Breast epithelium (tissue), 4 donors: Measurements from ENCODE around the gene GIPC1. TPM values are rescaled to one million over a fixed set of nuclear protein-coding genes. Genes with fewer than 3 reads are reported as not detected.
"Not testable (repeated sequence)": the region's sequence is repeated elsewhere in the genome, so short reads cannot be mapped to it uniquely, and the experiment has no call there.

Experiments
- DNase-seq, 2 donors: peaks; one replicate each; pipeline ENCODE4 v3.0.0-alpha.2; 2019; ENCODE audit warnings: low spot score in 2 of 2
- H3K27ac ChIP-seq, 2 donors: fragments of 200-600 bp; sonication (generic) in 1 of 2; one replicate each; pipeline ENCODE4 v1.5.1; 2016 to 2019; ENCODE audit warnings: mild to moderate bottlenecking in 1 of 2
- H3K27me3 ChIP-seq, 2 donors: fragments of 200-600 bp; sonication (generic) in 1 of 2; one replicate each; pipeline versions ENCODE4 v1.5.1 to v1.6.0; 2017 to 2019; ENCODE audit warnings: control low read depth in 1 of 2, mild to moderate bottlenecking in 1 of 2
- H3K36me3 ChIP-seq: fragments of 200-600 bp; one replicate; pipeline ENCODE4 v1.5.1; 2019
- H3K4me1 ChIP-seq, 2 donors: fragments of 200-600 bp; sonication (generic); one replicate each; pipeline ENCODE4 v1.5.1; 2016 to 2019; ENCODE audit warnings: control low read depth in 1 of 2
- H3K4me3 ChIP-seq, 3 donors: fragments of 200-600 bp; sonication (generic); 1 replicate in 2 of 3; 2 replicates in 1 of 3; pipeline ENCODE4 v1.5.1; 2016 to 2019; ENCODE audit warnings: mild to moderate bottlenecking in 3 of 3, moderate library complexity in 2 of 3
- H3K9me3 ChIP-seq, 2 donors: fragments of 200-600 bp; sonication (generic) in 1 of 2; one replicate each; pipeline ENCODE4 v1.5.1; 2016 to 2019; ENCODE audit warnings: control low read depth in 1 of 2
- CTCF ChIP-seq, 3 donors: fragments of 450-650 bp; IDR thresholded peaks; one replicate each; pipeline ENCODE4 v1.5.1; 2016 to 2017; ENCODE audit warnings: antibody characterized with exemption in 3 of 3, mild to moderate bottlenecking in 3 of 3, moderate library complexity in 3 of 3
- POLR2A ChIP-seq: fragments of 450-650 bp; IDR thresholded peaks from one replicate; pipeline ENCODE4 v1.6.1; 2016; ENCODE audit warnings: antibody characterized with exemption, mild to moderate bottlenecking, moderate library complexity
- POLR2AphosphoS5 ChIP-seq, 3 donors: sonication (generic); formaldehyde crosslinking; IDR thresholded peaks; one replicate each; pipeline ENCODE4 v1.6.1; 2017; ENCODE audit warnings: antibody characterized with exemption in 3 of 3
- intact Hi-C: fragments of 100-400 bp; cut with DNase I; formaldehyde crosslinking; loops from one replicate; pipeline ENCODE4 v1.15.1; 2023; ENCODE audit warnings: low total_unique reads
- total RNA-seq, 3 donors: library from RNA; depleted of rRNA; stranded (reverse); fragments of >200 nt; gene quantifications; one replicate each; pipeline ENCODE4 v1.1.0, GENCODE V29; 2016

GIPC1 gene
- total RNA-seq, 3 donors from 2014 or later, result 48.8 to 79.0 (median 72.0) TPM

DNA sequence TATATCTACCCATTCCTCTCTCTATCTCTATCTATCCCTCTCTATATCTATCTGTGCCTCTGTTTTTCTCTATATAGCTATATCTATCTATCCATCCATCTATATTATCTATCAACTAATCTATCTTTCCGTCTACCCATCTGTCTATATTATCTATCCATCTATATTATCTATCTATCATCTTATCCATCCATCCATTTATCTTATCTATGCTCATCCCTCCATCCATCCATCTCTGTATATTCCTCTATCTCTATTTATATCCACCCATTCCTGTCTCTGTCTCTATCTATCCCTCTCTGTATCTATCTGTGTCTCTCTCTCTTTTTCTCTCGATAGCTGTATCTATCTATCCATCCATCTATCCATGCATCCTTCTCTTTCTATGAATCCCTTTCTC lies 35.0 kb downstream of the GIPC1 start:
- no peaks in the 10 kb centered on the region for H3K9me3 ChIP-seq
- intact Hi-C loops, result no loop called here
- TF ChIP-seq CTCF (IDR thresholded peaks at IDR 0.05) (no peak), POLR2AphosphoS5 (IDR thresholded peaks at IDR 0.05) (no peak), POLR2A (no peak)
- no peaks in the 10 kb centered on the region for H3K36me3 ChIP-seq
- no peaks in the 10 kb centered on the region for H3K4me1 ChIP-seq
- H3K27me3 ChIP-seq, result no peaks in the 10 kb centered on the region
- no peak for DNase-seq
- H3K4me3 ChIP-seq, result no peak overlapping the region
- H3K27ac ChIP-seq, result no peak overlapping the region

DNA sequence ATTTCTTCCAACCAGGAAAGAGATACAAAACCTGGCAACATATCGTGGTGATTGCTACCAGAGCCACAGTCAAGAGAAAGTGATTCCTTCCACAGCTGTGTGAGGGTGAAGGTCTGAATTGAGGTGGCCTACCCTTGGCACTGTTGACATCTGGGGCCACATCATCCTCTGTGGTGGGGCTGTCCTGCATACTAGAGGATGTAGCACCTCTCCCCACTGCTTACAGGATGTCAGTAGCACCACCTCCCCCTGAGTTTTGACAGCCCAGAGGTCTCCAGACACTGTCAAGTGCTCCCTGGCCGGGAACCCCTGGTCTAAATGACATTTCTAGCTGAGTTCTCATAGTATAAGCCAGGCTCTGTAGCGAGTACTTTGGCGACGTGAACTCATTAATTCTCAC lies 36.2 kb downstream of the GIPC1 start:
- Histone ChIP-seq H3K4me3 (no peak overlapping the region), H3K27ac (no peak overlapping the region), H3K36me3 (no peaks in the 10 kb centered on the region), H3K9me3 (no peaks in the 10 kb centered on the region), H3K27me3 (no peaks in the 10 kb centered on the region), H3K4me1 (no peaks in the 10 kb centered on the region)
- intact Hi-C loops, result no loop called here
- TF ChIP-seq POLR2AphosphoS5 (IDR thresholded peaks at IDR 0.05) (no peak), POLR2A (no peak), CTCF (IDR thresholded peaks at IDR 0.05) (no peak)
- DNase-seq, result no peak

- H3K27ac ChIP-seq, DNase-seq, intact Hi-C loops, H3K36me3 ChIP-seq, H3K27me3 ChIP-seq, H3K4me3 ChIP-seq, H3K9me3 ChIP-seq, H3K4me1 ChIP-seq: not testable (repeated sequence)
Observed at GRCh38 chr19:14452303-14452702, 43.6 kb downstream of the GIPC1 start.

GRCh38 chr19:14450876-14451275 lies 45.1 kb downstream of the GIPC1 start:
- intact Hi-C loops, result no loop called here
- no peak for TF ChIP-seq POLR2AphosphoS5 (IDR thresholded peaks at IDR 0.05)
- no peak for TF ChIP-seq CTCF (IDR thresholded peaks at IDR 0.05)
- TF ChIP-seq POLR2A, result no peak
- H3K4me1 ChIP-seq, result no peaks in the 10 kb centered on the region
- H3K27me3 ChIP-seq, result no peaks in the 10 kb centered on the region
- H3K27ac ChIP-seq, result no peak overlapping the region
- H3K9me3 ChIP-seq, result no peaks in the 10 kb centered on the region
- no peak for DNase-seq
- no peak overlapping the region for H3K4me3 ChIP-seq
- no peaks in the 10 kb centered on the region for H3K36me3 ChIP-seq

GRCh38 chr19:14450168-14450874 lies 45.6 kb downstream of the GIPC1 start:
- H3K27me3 ChIP-seq, result no peaks in the 10 kb centered on the region
- no peak overlapping the region for H3K4me3 ChIP-seq
- intact Hi-C loops, result no loop called here
- no peaks in the 10 kb centered on the region for H3K36me3 ChIP-seq
- no peaks in the 10 kb centered on the region for H3K9me3 ChIP-seq
- no peak overlapping the region for H3K27ac ChIP-seq
- H3K4me1 ChIP-seq, result no peaks in the 10 kb centered on the region
- DNase-seq, result no peak
- TF ChIP-seq POLR2AphosphoS5 (IDR thresholded peaks at IDR 0.05) (no peak), CTCF (IDR thresholded peaks at IDR 0.05) (no peak), POLR2A (no peak)

DNA sequence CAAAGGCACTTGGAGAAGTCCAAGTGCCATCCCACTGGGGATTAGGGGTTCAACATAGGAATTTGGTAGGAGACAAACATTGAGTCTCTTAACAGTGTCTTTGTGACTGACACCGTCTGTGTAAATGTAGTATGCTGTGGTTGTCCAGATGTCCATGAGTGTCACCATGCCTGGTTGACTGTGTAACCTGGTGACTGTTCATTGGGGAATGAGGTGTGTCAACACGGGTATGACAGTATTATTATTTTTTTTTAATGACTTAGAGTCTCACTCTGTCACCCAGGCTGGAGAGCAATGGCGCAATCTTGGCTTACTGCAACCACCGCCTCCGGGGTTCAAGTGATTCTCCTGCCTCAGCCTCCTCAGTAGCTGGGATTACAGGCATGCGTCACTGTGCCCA lies 46.6 kb downstream of the GIPC1 start:
- Histone ChIP-seq H3K27me3 (no peaks in the 10 kb centered on the region), H3K9me3 (no peaks in the 10 kb centered on the region), H3K4me1 (no peaks in the 10 kb centered on the region), H3K4me3 (no peak overlapping the region), H3K36me3 (peaks cover 4% of the 10 kb centered on the region), H3K27ac (no peak overlapping the region)
- intact Hi-C loops, result no loop called here
- no peak for DNase-seq
- TF ChIP-seq CTCF (IDR thresholded peaks at IDR 0.05) (no peak), POLR2AphosphoS5 (IDR thresholded peaks at IDR 0.05) (no peak), POLR2A (no peak)
